Thymus (tissue), 2 donors: Measurements from ENCODE around the gene CXCL17. TPM values are rescaled to one million over a fixed set of nuclear protein-coding genes. Genes with fewer than 3 reads are reported as not detected.

ENCODE experiments used
- polyA plus RNA-seq: library from polyadenylated mRNA; stranded (reverse); fragments of 200-250 nt; gene quantifications from one replicate; pipeline ENCODE4 v1.2.3, GENCODE V29; 2013
- total RNA-seq: library from RNA; stranded (reverse); fragments of 120-200 nt; gene quantifications from one replicate; pipeline ENCODE4 v1.2.4, GENCODE V29; 2013
- donor health status: healthy.

CXCL17 gene
- total and polyA plus RNA-seq, 2 donors = 0.14 to 8.4 TPM

Other genes with a start within 250 kb of the CXCL17 start
- 30.1 TPM for gene DEDD2, start 225.3 kb downstream of the CXCL17 start, total RNA-seq
- 36.9 TPM for gene DEDD2, start 225.3 kb downstream of the CXCL17 start, polyA plus RNA-seq
- 4.1 TPM for gene ZNF526, start 222.6 kb downstream of the CXCL17 start, total RNA-seq
- gene ZNF526, start 222.6 kb downstream of the CXCL17 start, polyA plus RNA-seq = 3.6 TPM
- gene GSK3A, start 200.3 kb downstream of the CXCL17 start, total RNA-seq = 12.7 TPM
- gene GSK3A, start 200.3 kb downstream of the CXCL17 start, polyA plus RNA-seq = 31.4 TPM
- gene ERF, start 187.8 kb downstream of the CXCL17 start, total RNA-seq = 12.1 TPM
- 53.7 TPM for gene ERF, start 187.8 kb downstream of the CXCL17 start, polyA plus RNA-seq
- gene CIC, start 173.7 kb downstream of the CXCL17 start, total RNA-seq = 8.3 TPM
- gene CIC, start 173.7 kb downstream of the CXCL17 start, polyA plus RNA-seq = 52.2 TPM
- gene PRR19, start 140.8 kb downstream of the CXCL17 start, total RNA-seq = 0.42 TPM
- 0.78 TPM for gene PRR19, start 140.8 kb downstream of the CXCL17 start, polyA plus RNA-seq
- 61.8 TPM for gene PAFAH1B3, start 140.3 kb downstream of the CXCL17 start, total RNA-seq
- gene PAFAH1B3, start 140.3 kb downstream of the CXCL17 start, polyA plus RNA-seq = 25.6 TPM
- not detected for gene TMEM145, start 129.6 kb downstream of the CXCL17 start, total RNA-seq
- gene TMEM145, start 129.6 kb downstream of the CXCL17 start, polyA plus RNA-seq = 0.78 TPM
- 2.7 TPM for gene MEGF8, start 117.3 kb downstream of the CXCL17 start, total RNA-seq
- gene MEGF8, start 117.3 kb downstream of the CXCL17 start, polyA plus RNA-seq = 5.5 TPM
- 0.85 TPM for gene CNFN, start 52.6 kb downstream of the CXCL17 start, total RNA-seq
- 32.7 TPM for gene CNFN, start 52.6 kb downstream of the CXCL17 start, polyA plus RNA-seq
- gene LIPE, start 15.6 kb downstream of the CXCL17 start, total RNA-seq = 6.8 TPM
- 12.9 TPM for gene LIPE, start 15.6 kb downstream of the CXCL17 start, polyA plus RNA-seq
- gene CEACAM1, start 85.5 kb upstream of the CXCL17 start, total RNA-seq = 1.3 TPM
- 2.0 TPM for gene CEACAM1, start 85.5 kb upstream of the CXCL17 start, polyA plus RNA-seq
- gene CEACAM8, start 152.0 kb upstream of the CXCL17 start, total RNA-seq = 1.7 TPM
- 0.41 TPM for gene CEACAM8, start 152.0 kb upstream of the CXCL17 start, polyA plus RNA-seq